HG02981 (cell line): Measurements from ENCODE around the gene KRTAP20-4.

ENCODE experiments used
- ATAC-seq: cut with Tn5 transposase; IDR thresholded peaks from one replicate; pipeline ENCODE4 v1.9.1; 2021; ENCODE audit warnings: mild to moderate bottlenecking, moderate library complexity; ENCODE audit not compliant: unreplicated experiment

KRTAP20-4 gene

GRCh38 chr21:30620522-30620921, at the start of gene KRTAP20-4:
TSS of gene KRTAP20-4 (plus strand) at chr21:30620627.
- ATAC-seq, result no peak

- no peak for ATAC-seq
Measured at GRCh38 chr21:30577766-30578165, 42.7 kb upstream of the KRTAP20-4 start.

GRCh38 chr21:30579346-30579745, 41.1 kb upstream of the KRTAP20-4 start:
- ATAC-seq, result no peak

- no peak for ATAC-seq
Measured at GRCh38 chr21:30580132-30580531, 40.3 kb upstream of the KRTAP20-4 start.

GRCh38 chr21:30582870-30583269, 37.6 kb upstream of the KRTAP20-4 start:
- no peak for ATAC-seq

DNA sequence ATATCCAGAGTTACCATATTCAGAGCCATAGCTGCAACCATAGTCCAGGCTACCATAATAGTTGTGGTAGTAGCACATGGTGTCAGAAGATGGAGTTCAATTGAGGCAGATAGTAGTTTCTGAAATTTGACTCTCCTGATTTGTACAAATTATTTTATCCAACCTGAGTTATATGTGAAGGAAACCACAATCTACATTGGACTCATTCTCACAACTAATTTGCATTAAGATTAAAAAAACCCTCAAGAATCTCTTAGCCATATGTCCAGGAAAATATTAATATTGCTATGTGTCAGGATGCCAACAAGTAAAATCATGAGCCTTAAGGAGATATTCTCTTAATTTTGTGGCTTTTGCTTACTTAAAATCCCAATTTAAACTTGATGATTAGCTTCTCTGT, 30.1 kb upstream of the KRTAP20-4 start, which contains the start of gene KRTAP22-2:
Gene KRTAP22-2 (minus strand): TSS at position 101 of the 400 bp plus-strand sequence.
- no peak for ATAC-seq

DNA sequence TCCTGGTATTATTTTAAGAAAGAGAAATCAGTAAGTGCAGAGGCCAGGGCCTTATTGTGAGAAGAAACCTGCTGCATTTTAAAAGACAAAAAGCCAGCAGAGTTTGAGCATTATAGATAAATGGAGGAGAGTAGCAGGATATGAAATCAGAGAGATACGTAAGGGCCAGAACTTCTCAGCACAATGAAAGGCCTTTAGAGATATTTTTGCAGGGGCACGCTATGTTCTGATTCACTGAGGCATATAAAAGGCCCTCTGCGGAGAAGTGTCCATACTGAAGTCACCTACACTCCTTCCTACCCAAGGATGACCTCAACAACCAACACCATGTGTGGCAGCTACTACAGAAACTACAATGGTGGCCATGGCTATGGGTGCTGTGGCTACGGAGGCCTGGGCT, 28.3 kb upstream of the KRTAP20-4 start, which contains the start of gene KRTAP6-3:
Gene KRTAP6-3 (plus strand): TSS at position 301 of the 400 bp plus-strand sequence. CDS start 6 bp downstream, at position 307.
- no peak for ATAC-seq

GRCh38 chr21:30598802-30599201, 21.6 kb upstream of the KRTAP20-4 start, which contains the start of gene KRTAP6-2:
TSS of gene KRTAP6-2 (minus strand) at chr21:30598902. CDS start at chr21:30598874, 28 bp downstream.
- no peak for ATAC-seq

DNA sequence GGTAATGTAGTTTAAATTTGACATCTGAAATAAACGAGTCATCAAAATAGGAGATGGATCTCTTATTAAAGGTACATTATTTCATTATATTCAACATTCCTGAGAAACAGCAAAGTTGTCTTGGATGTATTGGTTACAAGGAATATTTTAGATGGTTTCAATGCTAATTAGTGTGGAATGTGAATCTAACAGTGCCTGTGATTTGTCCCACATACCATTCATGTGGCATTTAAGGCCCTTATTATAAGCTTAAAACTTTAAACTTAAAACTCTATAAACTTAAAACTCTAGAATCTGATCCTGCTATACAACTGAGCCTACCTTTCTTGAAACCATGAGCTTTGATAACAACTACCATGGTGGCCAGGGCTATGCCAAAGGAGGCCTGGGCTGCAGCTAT, 19.6 kb upstream of the KRTAP20-4 start, which contains the start of gene KRTAP22-1:
Gene KRTAP22-1 (plus strand): TSS at position 301 of the 400 bp plus-strand sequence.
- no peak for ATAC-seq

DNA sequence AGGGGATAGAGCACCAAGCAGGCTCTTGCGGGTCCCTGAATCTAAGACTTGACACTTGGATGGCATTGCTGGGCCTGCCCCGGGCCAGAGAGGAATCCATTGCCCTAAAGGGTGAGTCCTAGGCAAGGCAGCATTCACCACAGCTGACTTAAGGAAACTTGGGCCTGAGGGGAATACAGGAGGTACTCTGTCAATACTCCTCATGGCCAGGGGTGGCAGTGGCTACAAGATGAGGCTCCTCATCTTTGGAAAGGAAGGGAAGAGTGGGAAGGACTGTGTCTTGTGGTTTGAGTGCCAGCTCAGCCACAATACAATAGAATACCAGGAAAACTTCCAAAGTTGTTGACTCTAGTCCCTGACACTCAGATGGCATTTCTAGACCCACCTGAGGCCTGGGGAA, 14.5 kb upstream of the KRTAP20-4 start:
- ATAC-seq, result no peak

DNA sequence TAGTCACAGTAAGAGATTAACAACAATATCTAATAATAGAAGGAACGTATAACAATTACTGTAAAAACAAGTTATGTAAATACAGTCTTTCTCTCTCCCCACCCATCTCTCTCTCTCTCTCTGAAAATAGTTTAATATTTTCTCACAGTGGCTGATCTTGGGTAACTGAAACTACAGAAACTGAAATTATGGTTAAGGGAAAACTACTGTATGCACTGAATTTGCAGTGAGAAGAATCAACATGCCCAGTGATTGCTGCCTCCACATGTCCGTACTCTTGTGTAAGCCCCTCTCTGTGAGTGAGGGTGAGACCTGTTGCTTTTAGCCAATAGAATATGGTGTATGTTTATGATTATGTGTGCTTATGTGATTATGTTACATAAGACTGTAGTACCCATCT, 8.3 kb upstream of the KRTAP20-4 start:
- ATAC-seq, result no peak

GRCh38 chr21:30613836-30614235, 6.6 kb upstream of the KRTAP20-4 start, which contains the start of gene KRTAP6-1:
TSS of gene KRTAP6-1 (minus strand) at chr21:30613930. CDS start at chr21:30613904, 26 bp downstream.
- no peak for ATAC-seq

- ATAC-seq, result no peak
Measured at GRCh38 chr21:30615199-30615598, 5.2 kb upstream of the KRTAP20-4 start.

DNA sequence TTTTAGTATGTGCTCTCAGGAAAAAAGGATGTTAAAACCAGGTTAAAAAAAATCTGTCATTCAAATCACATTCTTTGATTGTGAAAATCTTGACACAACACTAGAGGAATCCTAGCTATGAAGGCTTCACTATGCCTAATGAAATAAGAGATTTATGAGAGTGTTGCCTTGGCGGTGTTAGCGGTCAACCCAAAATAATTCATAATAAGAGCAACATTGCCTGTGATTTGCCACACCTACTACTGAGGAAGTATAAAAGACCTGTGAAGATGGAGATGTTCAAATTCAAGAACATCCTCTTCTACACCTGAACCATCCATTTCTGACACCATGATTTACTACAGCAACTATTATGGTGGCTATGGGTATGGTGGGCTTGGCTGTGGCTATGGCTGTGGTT, 4.3 kb upstream of the KRTAP20-4 start, which contains the start of gene KRTAP20-1:
Gene KRTAP20-1 (plus strand): TSS at position 301 of the 400 bp plus-strand sequence. CDS start 30 bp downstream, at position 331.
- ATAC-seq, result no peak

GRCh38 chr21:30620080-30620479, 347 bp upstream of the KRTAP20-4 start:
- ATAC-seq, result no peak

- ATAC-seq, result no peak
Measured at GRCh38 chr21:30623362-30623761, 2.9 kb downstream of the KRTAP20-4 start.

- no peak for ATAC-seq
Measured at GRCh38 chr21:30625449-30626165, 5.2 kb downstream of the KRTAP20-4 start.

- ATAC-seq, result no peak
Measured at GRCh38 chr21:30628109-30628508, 7.7 kb downstream of the KRTAP20-4 start.

- no peak for ATAC-seq
Measured at GRCh38 chr21:30629200-30629599, 8.8 kb downstream of the KRTAP20-4 start.

- no peak for ATAC-seq
Measured at GRCh38 chr21:30634906-30635305, 14.5 kb downstream of the KRTAP20-4 start, which contains the start of gene KRTAP20-2. TSS of gene KRTAP20-2 (plus strand) at chr21:30635206. CDS start at chr21:30635264, 58 bp downstream.

- ATAC-seq, result no peak
Measured at GRCh38 chr21:30638686-30639085, 18.3 kb downstream of the KRTAP20-4 start.

DNA sequence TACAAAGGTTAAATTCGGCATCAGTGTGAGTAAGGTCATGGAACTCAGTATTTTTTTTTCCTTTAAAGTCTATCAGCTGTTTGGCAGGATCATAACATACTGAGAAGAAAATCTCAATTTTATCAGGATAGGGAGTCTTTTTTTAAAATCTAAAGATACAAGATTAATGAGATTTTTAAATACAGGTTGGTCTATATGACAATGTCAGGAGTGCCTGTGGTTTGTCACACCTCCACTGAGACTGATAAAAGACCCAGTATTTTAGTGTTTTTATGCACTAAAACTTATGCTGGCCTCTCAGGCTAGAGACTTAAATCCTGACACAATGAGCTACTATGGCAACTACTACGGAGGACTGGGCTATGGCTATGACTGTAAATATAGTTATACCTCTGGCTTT, 22.1 kb downstream of the KRTAP20-4 start, which contains the start of gene KRTAP20-3:
Gene KRTAP20-3 (plus strand): TSS at position 301 of the 400 bp plus-strand sequence.
- ATAC-seq, result no peak
